Omental fat pad (tissue), 4 donors: ENCODE results near the gene FGF13. TPM values are rescaled to one million over a fixed set of nuclear protein-coding genes. Genes with fewer than 3 reads are reported as not detected.

Source experiments
- ATAC-seq: fragments of 150-250 bp; one replicate; pipeline ENCODE4 v1.9.1; 2016; ENCODE audit warnings: mild to moderate bottlenecking, moderate library complexity; ENCODE audit not compliant: low FRiP score
- DNase-seq: peaks from one replicate; pipeline ENCODE4 v3.0.0-alpha.2; 2019; ENCODE audit warnings: low spot score
- small RNA-seq: library from RNA; depleted of rRNA; stranded (forward); fragments of <200 nt; gene quantifications from one replicate; pipeline ENCODE3, GENCODE V24; 2016
- total RNA-seq, 4 donors: library from RNA; depleted of rRNA; stranded (reverse); fragments of >200 nt; gene quantifications; one replicate each; pipeline ENCODE4 v1.1.0, GENCODE V29; 2016
- TF ChIP-seq, protein P1 (sequence below), 3 donors: fragments of 450-650 bp; IDR thresholded peaks; one replicate each; pipeline ENCODE4 v1.5.1; 2016 to 2017; ENCODE audit warnings: antibody characterized with exemption in 3 of 3, mild to moderate bottlenecking in 3 of 3, moderate library complexity in 2 of 3

The FGF13 gene
- total RNA-seq, 4 donors from 2014 or later: 7.9 to 14.6 (median 11.1) TPM

- TF ChIP-seq, protein P1, sequence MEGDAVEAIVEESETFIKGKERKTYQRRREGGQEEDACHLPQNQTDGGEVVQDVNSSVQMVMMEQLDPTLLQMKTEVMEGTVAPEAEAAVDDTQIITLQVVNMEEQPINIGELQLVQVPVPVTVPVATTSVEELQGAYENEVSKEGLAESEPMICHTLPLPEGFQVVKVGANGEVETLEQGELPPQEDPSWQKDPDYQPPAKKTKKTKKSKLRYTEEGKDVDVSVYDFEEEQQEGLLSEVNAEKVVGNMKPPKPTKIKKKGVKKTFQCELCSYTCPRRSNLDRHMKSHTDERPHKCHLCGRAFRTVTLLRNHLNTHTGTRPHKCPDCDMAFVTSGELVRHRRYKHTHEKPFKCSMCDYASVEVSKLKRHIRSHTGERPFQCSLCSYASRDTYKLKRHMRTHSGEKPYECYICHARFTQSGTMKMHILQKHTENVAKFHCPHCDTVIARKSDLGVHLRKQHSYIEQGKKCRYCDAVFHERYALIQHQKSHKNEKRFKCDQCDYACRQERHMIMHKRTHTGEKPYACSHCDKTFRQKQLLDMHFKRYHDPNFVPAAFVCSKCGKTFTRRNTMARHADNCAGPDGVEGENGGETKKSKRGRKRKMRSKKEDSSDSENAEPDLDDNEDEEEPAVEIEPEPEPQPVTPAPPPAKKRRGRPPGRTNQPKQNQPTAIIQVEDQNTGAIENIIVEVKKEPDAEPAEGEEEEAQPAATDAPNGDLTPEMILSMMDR (IDR thresholded peaks at IDR 0.05): no peak
- DNase-seq: no peak
- ATAC-seq: no peak
Observed at GRCh38 chrX:138669693-138670092, 41.8 kb downstream of the FGF13 start.

DNA sequence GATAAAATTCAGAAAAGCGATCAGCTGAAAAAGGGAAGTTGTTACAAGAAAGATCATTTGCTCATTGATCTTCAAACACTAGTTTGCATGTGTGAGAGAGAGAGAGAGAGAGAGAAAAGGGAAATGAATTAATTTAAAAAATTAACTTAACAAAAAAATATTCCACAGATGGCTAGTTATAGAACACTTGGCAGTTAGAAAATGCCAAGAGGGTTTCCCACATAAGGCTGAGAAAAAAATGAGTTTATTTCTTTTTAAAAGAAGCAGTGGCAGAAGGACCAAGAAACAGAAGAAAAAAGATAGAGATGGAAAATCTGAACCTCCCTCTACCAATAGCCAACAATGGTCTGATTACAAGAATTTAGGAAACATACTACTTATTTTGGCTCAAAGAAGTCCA is 47.1 kb downstream of the FGF13 start:
- ATAC-seq: no peak
- TF ChIP-seq, protein P1 (IDR thresholded peaks at IDR 0.05): no peak

DNA sequence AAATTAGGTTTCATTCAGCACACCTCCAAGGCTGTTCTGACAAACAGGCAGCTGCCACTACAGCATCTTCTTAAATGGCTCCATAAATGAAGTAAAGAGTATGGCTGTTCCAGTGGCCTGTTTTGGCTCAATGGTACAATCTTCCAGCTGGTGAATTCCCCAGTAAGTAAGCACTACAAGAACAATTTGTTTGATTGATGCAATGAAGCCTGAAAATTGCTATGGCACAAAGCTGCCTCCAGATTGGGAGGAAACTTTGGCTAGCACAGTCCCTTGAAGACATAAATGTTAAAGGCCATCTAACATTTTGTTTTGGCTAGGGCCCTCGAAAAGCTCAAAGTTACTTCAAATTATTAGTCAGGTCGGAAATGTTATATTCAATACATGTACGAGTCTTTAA is 47.5 kb downstream of the FGF13 start:
- TF ChIP-seq, protein P1 (IDR thresholded peaks at IDR 0.05): no peak
- no peak for ATAC-seq
- DNase-seq: no peak

More for the DNA sequence above, 47.1 kb downstream of the FGF13 start:
- no peak for DNase-seq

- ATAC-seq: no peak
- TF ChIP-seq, protein P1 (IDR thresholded peaks at IDR 0.05): no peak
Observed at GRCh38 chrX:138651494-138651893, 60.0 kb downstream of the FGF13 start.

GRCh38 chrX:138648568-138648967 is 62.9 kb downstream of the FGF13 start:
- no peak for DNase-seq

More at GRCh38 chrX:138651494-138651893, 60.0 kb downstream of the FGF13 start:
- no peak for DNase-seq

DNA sequence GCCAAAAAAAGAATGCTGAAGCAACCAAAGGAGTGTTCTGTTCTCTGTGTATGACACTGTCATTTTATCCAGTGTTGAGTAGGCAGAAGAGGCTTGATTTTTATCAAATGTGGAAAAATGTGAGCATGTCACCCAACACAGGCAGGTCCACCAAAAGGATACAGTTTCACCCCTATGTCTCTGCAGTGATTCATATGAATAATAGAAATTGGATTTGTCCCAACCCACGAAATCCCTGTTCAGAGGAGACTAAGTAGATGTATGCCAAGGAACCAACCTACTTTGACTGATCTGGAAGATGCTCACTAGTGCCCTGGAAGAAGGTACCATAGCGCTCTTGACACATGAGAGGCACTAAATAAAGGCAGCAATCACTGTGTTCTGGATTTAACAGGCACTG is 72.5 kb downstream of the FGF13 start:
- no peak for DNase-seq
- TF ChIP-seq, protein P1 (IDR thresholded peaks at IDR 0.05): no peak
- ATAC-seq: no peak

More at GRCh38 chrX:138648568-138648967, 62.9 kb downstream of the FGF13 start:
- TF ChIP-seq, protein P1 (IDR thresholded peaks at IDR 0.05): no peak
- no peak for ATAC-seq

Small RNA genes lying within 50 kb of the gene (small RNA-seq; reads per million reads assigned to genes)
- gene AL031386.1: not detected
- 2.8 reads per million, percentile 58 among the genes with 10 or more reads in this experiment for gene MIR504
